Stomach (tissue), 4 donors: ENCODE measurements around the gene SLC36A4.

Experiments
- EP300 ChIP-seq: sonication (generic); formaldehyde crosslinking; IDR thresholded peaks from one replicate; pipeline ENCODE4 v1.6.1; 2017; ENCODE audit warnings: antibody characterized with exemption
- POLR2A ChIP-seq, 4 donors: fragments of 450-650 bp; IDR thresholded peaks; one replicate each; pipeline ENCODE4 v1.6.1; 2016; ENCODE audit warnings: antibody characterized with exemption in 4 of 4, control low read depth in 2 of 4, mild to moderate bottlenecking in 1 of 4, moderate library complexity in 1 of 4
- POLR2AphosphoS5 ChIP-seq, 3 donors: sonication (generic); formaldehyde crosslinking; IDR thresholded peaks; one replicate each; pipeline ENCODE4 v1.6.1; 2016; ENCODE audit warnings: antibody characterized with exemption in 3 of 3
- TF ChIP-seq, protein P1 (sequence below), 7 experiments: fragments of 450-650 bp in 4 of 7; fragments of 200-600 bp in 3 of 7; sonication (generic) in 3 of 7; IDR thresholded peaks; one replicate each; pipeline ENCODE4 v1.5.1; 2016 to 2019; ENCODE audit warnings: antibody characterized with exemption in 7 of 7, control low read depth in 2 of 7, mild to moderate bottlenecking in 1 of 7

DNA sequence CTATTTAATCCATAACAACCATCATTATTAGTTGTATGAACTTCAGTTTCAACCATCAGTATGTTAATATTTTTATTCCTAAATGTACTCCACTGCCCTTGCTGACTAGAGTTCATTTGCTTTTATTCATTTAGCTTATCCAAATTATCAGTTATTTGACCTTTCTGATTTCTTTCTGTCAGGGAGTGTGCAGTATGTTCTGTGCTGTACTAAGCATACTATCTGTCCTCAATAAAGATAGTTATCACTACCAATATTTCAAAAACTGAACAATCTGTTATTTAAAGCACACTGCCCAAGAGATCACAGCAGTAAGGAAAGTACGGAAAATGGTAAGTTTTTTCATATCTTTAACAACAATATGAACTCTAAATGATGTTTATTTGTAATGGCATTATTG is 8.3 kb downstream of the SLC36A4 start:
- TF ChIP-seq, protein P1, sequence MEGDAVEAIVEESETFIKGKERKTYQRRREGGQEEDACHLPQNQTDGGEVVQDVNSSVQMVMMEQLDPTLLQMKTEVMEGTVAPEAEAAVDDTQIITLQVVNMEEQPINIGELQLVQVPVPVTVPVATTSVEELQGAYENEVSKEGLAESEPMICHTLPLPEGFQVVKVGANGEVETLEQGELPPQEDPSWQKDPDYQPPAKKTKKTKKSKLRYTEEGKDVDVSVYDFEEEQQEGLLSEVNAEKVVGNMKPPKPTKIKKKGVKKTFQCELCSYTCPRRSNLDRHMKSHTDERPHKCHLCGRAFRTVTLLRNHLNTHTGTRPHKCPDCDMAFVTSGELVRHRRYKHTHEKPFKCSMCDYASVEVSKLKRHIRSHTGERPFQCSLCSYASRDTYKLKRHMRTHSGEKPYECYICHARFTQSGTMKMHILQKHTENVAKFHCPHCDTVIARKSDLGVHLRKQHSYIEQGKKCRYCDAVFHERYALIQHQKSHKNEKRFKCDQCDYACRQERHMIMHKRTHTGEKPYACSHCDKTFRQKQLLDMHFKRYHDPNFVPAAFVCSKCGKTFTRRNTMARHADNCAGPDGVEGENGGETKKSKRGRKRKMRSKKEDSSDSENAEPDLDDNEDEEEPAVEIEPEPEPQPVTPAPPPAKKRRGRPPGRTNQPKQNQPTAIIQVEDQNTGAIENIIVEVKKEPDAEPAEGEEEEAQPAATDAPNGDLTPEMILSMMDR (IDR thresholded peaks at IDR 0.05) = no peak
- TF ChIP-seq POLR2A (IDR thresholded peaks at IDR 0.05) = no peak
- no peak for TF ChIP-seq EP300
- TF ChIP-seq POLR2AphosphoS5 (IDR thresholded peaks at IDR 0.05) = no peak
